Prostate gland (tissue), 2 donors: Measurements from ENCODE around the gene UBAC2. TPM values are rescaled to one million over a fixed set of nuclear protein-coding genes. Genes with fewer than 3 reads are reported as not detected.

Experiments used
- DNase-seq: peaks from one replicate; pipeline ENCODE4 v3.0.0-alpha.2; 2019; ENCODE audit warnings: low spot score
- H3K27ac ChIP-seq, 2 donors: fragments of 200-600 bp; sonication (generic); 2 replicates each; pipeline ENCODE4 v1.5.1; 2017 to 2019
- H3K27me3 ChIP-seq: fragments of 200-600 bp; sonication (generic); replicated peaks from 2 replicates; pipeline ENCODE4 v1.5.1; 2019; ENCODE audit not compliant: insufficient read depth
- H3K36me3 ChIP-seq, 2 donors: fragments of 200-600 bp; sonication (generic); 1 replicate in 1 of 2; 2 replicates in 1 of 2; pipeline versions ENCODE4 v1.5.1 to v1.8.1; 2017 to 2019
- H3K4me1 ChIP-seq: fragments of 200-600 bp; sonication (generic); replicated peaks from 2 replicates; pipeline ENCODE4 v1.5.1; 2019
- H3K4me3 ChIP-seq, 2 donors: fragments of 200-600 bp; sonication (generic); 2 replicates each; pipeline ENCODE4 v1.5.1; 2017 to 2019
- H3K9me3 ChIP-seq: fragments of 200-600 bp; sonication (generic); 2 replicates; pipeline ENCODE4 v1.5.1; 2017
- POLR2A ChIP-seq: fragments of 450-650 bp; IDR thresholded peaks from one replicate; pipeline ENCODE4 v1.6.1; 2016; ENCODE audit warnings: antibody characterized with exemption, mild to moderate bottlenecking
- POLR2AphosphoS5 ChIP-seq: sonication (generic); formaldehyde crosslinking; IDR thresholded peaks from one replicate; pipeline ENCODE4 v1.6.1; 2017; ENCODE audit warnings: antibody characterized with exemption
- WGBS: methylation state at CpG from one replicate; pipeline ENCODE4 v1.1.5; 2018; 5-methylcytosine and 5-hydroxymethylcytosine counted together
- intact Hi-C: fragments of 100-400 bp; cut with DNase I; formaldehyde crosslinking; loops from one replicate; pipeline ENCODE4 v1.14.2; 2022
- total RNA-seq, 2 donors: library from RNA; depleted of rRNA; stranded (reverse); fragments of >200 nt; gene quantifications; one replicate each; pipeline ENCODE4 v1.1.0, GENCODE V29; 2016
- TF ChIP-seq, protein P1 (sequence below), 4 experiments: fragments of 200-600 bp in 2 of 4; fragments of 450-650 bp in 2 of 4; sonication (generic) in 2 of 4; IDR thresholded peaks; 1 replicate in 3 of 4; 2 replicates in 1 of 4; pipeline ENCODE4 v1.5.1; 2016 to 2019; ENCODE audit warnings: antibody characterized with exemption in 4 of 4, mild to moderate bottlenecking in 2 of 4, moderate library complexity in 2 of 4

The UBAC2 gene
- total RNA-seq, 2 donors from 2014 or later: 60.7 to 86.9 TPM

GRCh38 chr13:99374169-99374991 lies 173.7 kb downstream of the UBAC2 start:
- TF ChIP-seq POLR2A: no peak
- TF ChIP-seq POLR2AphosphoS5: no peak
- TF ChIP-seq, protein P1, sequence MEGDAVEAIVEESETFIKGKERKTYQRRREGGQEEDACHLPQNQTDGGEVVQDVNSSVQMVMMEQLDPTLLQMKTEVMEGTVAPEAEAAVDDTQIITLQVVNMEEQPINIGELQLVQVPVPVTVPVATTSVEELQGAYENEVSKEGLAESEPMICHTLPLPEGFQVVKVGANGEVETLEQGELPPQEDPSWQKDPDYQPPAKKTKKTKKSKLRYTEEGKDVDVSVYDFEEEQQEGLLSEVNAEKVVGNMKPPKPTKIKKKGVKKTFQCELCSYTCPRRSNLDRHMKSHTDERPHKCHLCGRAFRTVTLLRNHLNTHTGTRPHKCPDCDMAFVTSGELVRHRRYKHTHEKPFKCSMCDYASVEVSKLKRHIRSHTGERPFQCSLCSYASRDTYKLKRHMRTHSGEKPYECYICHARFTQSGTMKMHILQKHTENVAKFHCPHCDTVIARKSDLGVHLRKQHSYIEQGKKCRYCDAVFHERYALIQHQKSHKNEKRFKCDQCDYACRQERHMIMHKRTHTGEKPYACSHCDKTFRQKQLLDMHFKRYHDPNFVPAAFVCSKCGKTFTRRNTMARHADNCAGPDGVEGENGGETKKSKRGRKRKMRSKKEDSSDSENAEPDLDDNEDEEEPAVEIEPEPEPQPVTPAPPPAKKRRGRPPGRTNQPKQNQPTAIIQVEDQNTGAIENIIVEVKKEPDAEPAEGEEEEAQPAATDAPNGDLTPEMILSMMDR (IDR thresholded peaks at IDR 0.05): no peak
- H3K9me3 ChIP-seq: no peaks in the 10 kb centered on the region
- no peaks in the 10 kb centered on the region for H3K27me3 ChIP-seq
- 96% methylated on average over 10 of the region's 10 CpGs for WGBS
- H3K4me3 ChIP-seq: no peak overlapping the region
- no peaks in the 10 kb centered on the region for H3K36me3 ChIP-seq
- no peak overlapping the region for H3K27ac ChIP-seq
- no peaks in the 10 kb centered on the region for H3K4me1 ChIP-seq
- intact Hi-C loops: no loop called here
- DNase-seq: no peak

DNA sequence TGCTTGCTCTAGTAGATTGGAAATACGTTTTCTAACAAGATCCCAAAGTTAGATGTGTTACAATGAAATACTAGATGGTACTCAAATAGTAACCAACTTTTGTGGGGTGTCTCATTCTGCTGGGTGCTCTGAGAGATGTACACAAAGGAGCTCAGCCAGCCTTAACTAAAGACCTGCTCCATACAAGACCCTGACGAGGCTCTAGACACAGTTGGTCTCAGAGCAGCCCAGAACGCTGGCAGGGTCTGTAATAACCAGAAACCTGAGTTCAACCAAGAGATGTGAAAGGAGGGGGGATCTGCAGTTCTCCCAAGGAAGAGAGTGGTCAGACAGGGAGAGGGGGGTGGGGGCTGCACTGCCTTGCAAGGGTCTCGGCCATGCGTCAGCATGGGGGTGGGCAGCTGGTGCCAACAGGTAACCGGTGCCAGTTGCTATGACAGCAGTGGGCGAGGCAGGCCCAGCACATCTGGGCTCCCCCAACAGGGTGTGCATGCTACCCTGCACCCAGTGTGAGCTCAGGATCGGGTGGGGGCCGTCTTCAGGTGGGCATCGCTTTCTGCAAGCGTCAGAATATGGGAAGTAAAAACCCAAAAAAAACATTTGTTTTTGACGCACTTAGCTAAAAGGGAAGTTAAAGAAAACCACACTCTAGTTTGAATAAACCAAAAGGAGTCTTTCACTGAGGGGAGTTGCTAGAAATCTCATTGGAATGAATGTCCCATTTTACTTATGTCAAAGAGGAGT lies 174.5 kb downstream of the UBAC2 start:
- no peaks in the 10 kb centered on the region for H3K27me3 ChIP-seq
- no peaks in the 10 kb centered on the region for H3K36me3 ChIP-seq
- no peaks in the 10 kb centered on the region for H3K4me1 ChIP-seq
- H3K27ac ChIP-seq: no peak overlapping the region
- intact Hi-C loops: no loop called here
- 93% methylated on average over 12 of the region's 12 CpGs for WGBS
- TF ChIP-seq, protein P1 (IDR thresholded peaks at IDR 0.05): no peak
- no peak for TF ChIP-seq POLR2A
- H3K9me3 ChIP-seq: no peaks in the 10 kb centered on the region
- no peak for DNase-seq
- H3K4me3 ChIP-seq: no peak overlapping the region

DNA sequence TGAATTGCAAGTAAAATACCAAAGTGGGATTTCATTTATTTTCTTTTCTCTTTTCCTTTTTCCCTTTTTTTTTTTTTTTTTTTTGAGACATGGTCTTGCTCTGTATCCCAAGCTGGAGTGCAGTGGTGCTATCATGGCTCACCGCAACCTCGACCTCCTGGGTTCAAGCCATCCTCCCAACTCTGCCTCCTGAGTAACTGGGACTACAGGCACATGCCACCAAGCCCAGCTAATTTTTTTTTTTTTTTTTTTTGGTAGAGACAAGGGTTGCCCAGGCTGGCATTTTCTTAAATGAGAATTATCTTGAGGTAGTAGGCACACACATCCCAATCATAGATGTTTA lies 175.1 kb downstream of the UBAC2 start:
- Histone ChIP-seq H3K9me3 (no peaks in the 10 kb centered on the region), H3K4me1 (no peaks in the 10 kb centered on the region), H3K27ac (no peak overlapping the region), H3K36me3 (no peaks in the 10 kb centered on the region), H3K27me3 (no peaks in the 10 kb centered on the region), H3K4me3 (no peak overlapping the region)
- no peak for TF ChIP-seq POLR2A
- TF ChIP-seq, protein P1 (IDR thresholded peaks at IDR 0.05): no peak
- TF ChIP-seq POLR2AphosphoS5: no peak
- intact Hi-C loops: no loop called here
- WGBS: 100% methylated on average over 2 of the region's 2 CpGs
- DNase-seq: no peak

DNA sequence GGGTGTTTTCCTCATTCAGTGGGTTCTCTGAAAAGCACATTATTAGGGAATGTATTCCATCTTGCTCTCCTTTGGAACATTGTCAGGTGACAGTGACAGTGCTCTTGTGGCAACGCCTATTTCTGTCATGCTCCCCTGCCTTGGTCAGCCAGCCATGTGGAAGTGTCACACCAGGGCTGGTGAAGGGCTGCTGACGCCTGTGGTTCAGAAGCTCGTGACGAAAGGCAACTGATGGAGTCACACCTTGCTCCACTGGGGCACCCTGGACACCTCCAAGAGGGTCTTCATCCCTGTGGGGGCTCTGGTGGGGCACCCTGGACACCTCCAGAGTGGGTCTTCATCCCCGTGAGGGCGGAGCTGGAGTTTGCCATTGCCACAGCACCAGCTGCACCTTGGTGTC lies 175.5 kb downstream of the UBAC2 start:
- H3K27me3 ChIP-seq: no peaks in the 10 kb centered on the region
- H3K27ac ChIP-seq: no peak overlapping the region
- no peak overlapping the region for H3K4me3 ChIP-seq
- intact Hi-C loops: no loop called here
- H3K9me3 ChIP-seq: no peaks in the 10 kb centered on the region
- H3K36me3 ChIP-seq: no peaks in the 10 kb centered on the region
- DNase-seq: no peak
- H3K4me1 ChIP-seq: no peaks in the 10 kb centered on the region
- TF ChIP-seq POLR2A (no peak), POLR2AphosphoS5 (no peak)
- TF ChIP-seq, protein P1 (IDR thresholded peaks at IDR 0.05): no peak
- 85% methylated on average over 6 of the region's 6 CpGs for WGBS

DNA sequence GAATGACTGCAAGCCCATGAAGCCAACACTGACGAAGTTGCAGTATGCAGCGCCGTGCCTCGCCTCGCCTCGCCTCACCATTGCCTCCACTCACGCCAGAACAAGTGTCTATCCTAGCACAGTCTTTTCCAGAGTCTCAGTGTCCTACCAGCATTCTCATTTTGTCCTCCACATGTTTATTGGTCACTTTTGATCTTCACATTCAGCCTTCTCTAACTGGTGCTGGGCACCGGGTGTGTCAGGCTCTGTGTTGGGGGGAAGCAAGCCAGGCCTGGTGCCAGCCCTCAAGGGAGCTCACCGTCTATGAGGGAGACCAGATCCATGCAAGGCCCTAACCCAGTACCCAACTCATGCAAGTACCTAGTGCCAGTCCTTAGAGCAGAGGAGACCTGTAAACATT lies 176.3 kb downstream of the UBAC2 start:
- no peak for DNase-seq

More for the DNA sequence above, 176.3 kb downstream of the UBAC2 start:
- intact Hi-C loops: no loop called here
- Histone ChIP-seq H3K9me3 (no peaks in the 10 kb centered on the region), H3K4me3 (no peak overlapping the region), H3K27ac (no peak overlapping the region), H3K36me3 (no peaks in the 10 kb centered on the region), H3K27me3 (no peaks in the 10 kb centered on the region), H3K4me1 (no peaks in the 10 kb centered on the region)
- TF ChIP-seq, protein P1 (IDR thresholded peaks at IDR 0.05): no peak
- TF ChIP-seq POLR2A: no peak
- WGBS: 93% methylated on average over 9 of the region's 9 CpGs
